Activated naive CD4-positive, alpha-beta T cell treated with anti-CD3 and anti-CD28 coated beads, Interleukin-2, amount 10 ng/mL, durations not matched to agents 5 hours and 36 hours (primary cell): Measurements from ENCODE around the gene TM4SF1. TPM values are rescaled to one million over a fixed set of nuclear protein-coding genes. Genes with fewer than 3 reads are reported as not detected.

ENCODE experiments used
- total RNA-seq, 2 experiments: library from RNA; stranded (reverse); gene quantifications; one replicate each; pipeline ENCODE4 v1.2.3, GENCODE V29; 2021

TM4SF1 gene, protein sequence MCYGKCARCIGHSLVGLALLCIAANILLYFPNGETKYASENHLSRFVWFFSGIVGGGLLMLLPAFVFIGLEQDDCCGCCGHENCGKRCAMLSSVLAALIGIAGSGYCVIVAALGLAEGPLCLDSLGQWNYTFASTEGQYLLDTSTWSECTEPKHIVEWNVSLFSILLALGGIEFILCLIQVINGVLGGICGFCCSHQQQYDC
- total RNA-seq, result not detected

DNA sequence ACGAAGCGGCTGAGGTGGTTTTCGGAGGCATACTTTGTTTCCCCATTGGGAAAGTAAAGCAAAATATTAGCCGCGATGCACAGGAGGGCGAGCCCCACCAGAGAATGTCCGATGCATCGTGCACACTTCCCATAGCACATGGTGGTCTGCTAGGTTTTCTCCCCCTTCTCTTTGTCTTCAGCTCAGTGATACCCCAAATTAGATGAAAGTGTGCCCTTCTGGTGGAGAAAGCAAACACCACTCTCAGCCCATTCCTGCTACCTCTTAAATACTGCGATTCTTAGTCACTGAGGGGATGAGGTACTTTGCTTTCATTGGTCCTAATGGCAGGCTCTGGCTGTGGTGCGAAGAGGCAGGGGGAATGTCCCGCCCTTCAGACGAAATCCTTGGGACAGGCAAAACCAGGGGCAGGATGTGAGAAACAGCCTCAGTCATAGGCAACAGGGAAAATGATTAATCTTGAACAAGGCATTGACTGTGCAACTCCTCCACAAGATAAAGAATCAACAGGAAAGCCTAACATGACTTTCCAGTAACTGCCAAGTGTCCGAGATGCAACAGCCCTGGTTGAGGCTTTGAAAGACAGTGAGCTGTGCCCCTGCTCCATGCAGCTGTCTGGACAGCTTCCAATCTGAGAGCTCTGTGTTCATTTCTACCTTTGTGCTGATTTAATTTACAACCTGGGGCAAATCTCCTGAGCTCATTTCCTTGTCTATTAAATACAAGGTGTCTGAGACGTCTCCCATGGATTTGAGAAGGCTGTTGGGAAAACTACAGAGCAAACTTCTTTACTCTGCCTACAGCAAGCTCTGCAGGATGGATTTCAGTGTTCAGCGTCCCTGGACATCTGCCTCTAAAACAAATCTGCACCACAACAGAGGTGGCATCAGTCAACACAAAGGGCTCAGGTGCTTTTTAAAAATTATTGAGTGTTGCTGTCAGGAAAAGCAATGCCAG, at the start of gene TM4SF1:
TM4SF1 (minus strand) TSS at position 242 of the 957 bp plus-strand sequence; CDS start at position 140, 102 bp downstream.

DNA sequence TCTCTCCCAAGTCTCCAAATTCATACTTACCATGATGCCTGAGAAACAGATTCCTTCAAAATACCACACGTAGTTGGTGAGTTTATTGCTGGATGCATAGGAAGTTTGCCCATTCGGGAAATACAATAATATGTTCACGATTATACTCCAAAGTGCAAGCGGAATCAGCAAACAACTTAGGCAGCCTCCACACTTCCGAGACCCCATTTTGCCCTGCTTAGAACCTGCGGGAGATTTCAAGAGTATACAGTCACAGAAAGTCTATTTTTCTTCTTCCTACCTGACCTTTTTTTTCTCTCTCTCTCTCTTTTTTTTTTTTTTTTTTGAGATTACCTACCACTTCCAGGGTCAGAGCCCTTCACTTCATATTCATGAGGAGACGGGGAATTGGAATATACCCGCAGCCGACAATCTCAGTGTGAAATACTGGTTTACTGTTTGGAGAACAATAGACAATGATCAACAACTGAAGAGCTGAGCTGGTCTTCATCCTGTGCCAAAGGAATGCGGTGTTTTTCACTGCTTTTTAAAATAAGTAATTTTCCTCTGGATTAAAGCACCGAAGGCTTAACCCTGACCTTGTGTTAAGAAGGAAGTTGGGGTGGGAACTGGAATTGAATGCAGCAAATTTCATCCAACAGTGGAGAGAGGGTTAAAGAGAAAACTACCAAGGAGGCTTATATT, 44.1 kb downstream of the TM4SF1 start, which contains the start of gene TM4SF18:
TM4SF18 (minus strand) TSS at position 461 of the 684 bp plus-strand sequence; CDS start at position 207, 254 bp downstream.

Other genes with a start within 250 kb of the TM4SF1 start
- gene HPS3, start 248.0 kb downstream of the TM4SF1 start, total RNA-seq, result 10 to 100 TPM; 21.4 to 22.5 TPM
- not detected for gene CP, start 155.8 kb downstream of the TM4SF1 start, total RNA-seq
- gene TM4SF18, start 44.0 kb downstream of the TM4SF1 start, total RNA-seq, result not detected
- not detected for gene TM4SF4, start 97.0 kb upstream of the TM4SF1 start, total RNA-seq